ENCODE measurements around the gene ARFGAP1. TPM values are rescaled to one million over a fixed set of nuclear protein-coding genes. Genes with fewer than 3 reads are reported as not detected.

Gene ARFGAP1
- total RNA-seq, 1 donor from 2014 or later = 93.6 TPM

DNA sequence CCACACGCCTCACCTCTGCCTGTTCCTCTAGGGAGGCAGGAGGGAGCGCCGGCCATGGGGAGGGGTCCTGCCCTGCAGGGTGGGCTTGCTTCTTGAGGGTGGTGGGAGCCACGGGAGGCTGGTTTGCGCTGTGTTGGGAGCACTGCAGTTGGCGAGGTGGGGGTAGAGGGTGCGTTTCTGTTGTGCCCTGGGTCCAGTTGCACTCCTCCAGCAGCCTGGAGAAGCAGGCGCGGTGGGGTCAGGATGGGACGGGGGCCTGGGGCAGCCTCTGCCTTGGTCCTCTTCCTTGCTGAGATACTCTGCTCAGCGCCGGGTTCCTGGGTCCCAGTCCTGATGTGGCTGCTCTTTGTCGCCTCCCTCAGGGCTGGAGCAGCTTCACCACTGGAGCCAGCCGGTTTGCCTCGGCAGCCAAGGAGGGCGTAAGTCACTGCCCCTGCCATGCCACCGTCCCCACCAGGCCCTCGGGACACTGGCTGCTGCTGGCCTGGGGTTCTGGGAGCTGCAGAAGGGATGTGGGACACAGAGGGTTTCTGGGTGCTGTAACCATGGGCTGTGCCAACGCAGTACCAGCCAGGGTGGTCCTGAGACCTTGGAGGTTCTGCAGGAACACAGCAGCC is 8.4 kb downstream of the ARFGAP1 start:
- Mint-ChIP-seq H3K4me3 (ENCODE audit: unreplicated experiment) (no peak overlapping the region), H3K27me3 (ENCODE audit: unreplicated experiment) (peaks cover 5% of the 10 kb centered on the region), H3K4me1 (ENCODE audit: low read depth, unreplicated experiment) (peaks cover 2% of the 10 kb centered on the region), H3K27ac (ENCODE audit: unreplicated experiment) (no peak overlapping the region), H3K36me3 (ENCODE audit: unreplicated experiment) (no peaks in the 10 kb centered on the region), H3K9me3 (ENCODE audit: unreplicated experiment) (peaks cover 1% of the 10 kb centered on the region)
- TF ChIP-seq, protein P1, sequence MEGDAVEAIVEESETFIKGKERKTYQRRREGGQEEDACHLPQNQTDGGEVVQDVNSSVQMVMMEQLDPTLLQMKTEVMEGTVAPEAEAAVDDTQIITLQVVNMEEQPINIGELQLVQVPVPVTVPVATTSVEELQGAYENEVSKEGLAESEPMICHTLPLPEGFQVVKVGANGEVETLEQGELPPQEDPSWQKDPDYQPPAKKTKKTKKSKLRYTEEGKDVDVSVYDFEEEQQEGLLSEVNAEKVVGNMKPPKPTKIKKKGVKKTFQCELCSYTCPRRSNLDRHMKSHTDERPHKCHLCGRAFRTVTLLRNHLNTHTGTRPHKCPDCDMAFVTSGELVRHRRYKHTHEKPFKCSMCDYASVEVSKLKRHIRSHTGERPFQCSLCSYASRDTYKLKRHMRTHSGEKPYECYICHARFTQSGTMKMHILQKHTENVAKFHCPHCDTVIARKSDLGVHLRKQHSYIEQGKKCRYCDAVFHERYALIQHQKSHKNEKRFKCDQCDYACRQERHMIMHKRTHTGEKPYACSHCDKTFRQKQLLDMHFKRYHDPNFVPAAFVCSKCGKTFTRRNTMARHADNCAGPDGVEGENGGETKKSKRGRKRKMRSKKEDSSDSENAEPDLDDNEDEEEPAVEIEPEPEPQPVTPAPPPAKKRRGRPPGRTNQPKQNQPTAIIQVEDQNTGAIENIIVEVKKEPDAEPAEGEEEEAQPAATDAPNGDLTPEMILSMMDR (IDR thresholded peaks at IDR 0.05; ENCODE audit: partially characterized antibody, unreplicated experiment) = peak; percentile 31
- DNase-seq = peak; percentile 58

DNA sequence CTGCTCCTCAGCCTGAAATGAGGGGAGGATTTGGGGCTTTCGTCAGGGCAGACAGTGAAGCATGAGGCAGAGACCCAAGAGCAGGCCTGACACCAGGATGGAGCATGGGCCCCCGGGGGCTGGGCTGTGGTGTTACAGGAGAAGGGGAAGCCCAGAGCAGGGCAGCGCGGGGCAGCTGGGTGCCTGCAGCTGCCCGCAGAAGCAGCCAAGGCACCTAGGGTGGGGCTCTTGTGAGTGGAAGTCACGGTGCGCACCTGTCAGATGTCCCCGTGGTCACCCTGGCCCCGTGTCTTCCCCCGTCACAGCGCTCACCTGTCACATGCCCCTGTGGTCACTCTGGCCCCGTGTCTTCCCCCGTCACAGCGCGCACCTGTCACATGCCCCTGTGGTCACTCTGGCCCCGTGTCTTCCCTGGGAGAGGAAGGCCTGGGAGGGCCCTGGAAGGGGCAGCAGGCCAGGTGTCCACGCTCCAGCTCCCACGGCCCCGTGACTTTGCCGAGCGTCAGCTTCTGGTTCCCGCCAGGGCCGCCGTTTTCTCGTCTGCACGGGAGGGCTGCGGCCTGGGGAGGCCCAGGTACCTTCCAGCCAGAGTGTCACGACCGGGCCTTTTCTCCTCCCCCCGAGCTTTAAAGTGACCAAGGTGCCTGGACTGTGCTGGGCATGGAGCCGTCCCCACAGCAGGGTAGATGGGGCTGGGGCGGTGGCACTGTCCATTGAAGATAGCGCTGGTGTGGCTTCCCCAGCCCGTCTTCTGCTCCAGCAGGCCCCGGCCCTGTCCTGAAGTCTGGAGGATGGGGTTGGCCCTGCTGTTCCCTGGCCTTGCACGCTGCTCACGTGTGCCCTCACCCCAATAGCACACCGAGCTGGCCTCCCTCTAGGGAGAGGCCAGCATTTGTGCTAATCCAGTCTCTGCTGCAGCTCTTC is 9.4 kb downstream of the ARFGAP1 start:
- no peaks in the 10 kb centered on the region for H3K36me3 Mint-ChIP-seq (ENCODE audit: unreplicated experiment)
- TF ChIP-seq, protein P1 (IDR thresholded peaks at IDR 0.05; ENCODE audit: partially characterized antibody, unreplicated experiment) = no peak
- H3K27me3 Mint-ChIP-seq (ENCODE audit: unreplicated experiment) = peaks cover 7% of the 10 kb centered on the region
- H3K4me3 Mint-ChIP-seq (ENCODE audit: unreplicated experiment) = no peak overlapping the region
- DNase-seq = no peak
- H3K9me3 Mint-ChIP-seq (ENCODE audit: unreplicated experiment) = peaks cover 1% of the 10 kb centered on the region
- peaks cover 2% of the 10 kb centered on the region for H3K4me1 Mint-ChIP-seq (ENCODE audit: low read depth, unreplicated experiment)
- no peak overlapping the region for H3K27ac Mint-ChIP-seq (ENCODE audit: unreplicated experiment)

DNA sequence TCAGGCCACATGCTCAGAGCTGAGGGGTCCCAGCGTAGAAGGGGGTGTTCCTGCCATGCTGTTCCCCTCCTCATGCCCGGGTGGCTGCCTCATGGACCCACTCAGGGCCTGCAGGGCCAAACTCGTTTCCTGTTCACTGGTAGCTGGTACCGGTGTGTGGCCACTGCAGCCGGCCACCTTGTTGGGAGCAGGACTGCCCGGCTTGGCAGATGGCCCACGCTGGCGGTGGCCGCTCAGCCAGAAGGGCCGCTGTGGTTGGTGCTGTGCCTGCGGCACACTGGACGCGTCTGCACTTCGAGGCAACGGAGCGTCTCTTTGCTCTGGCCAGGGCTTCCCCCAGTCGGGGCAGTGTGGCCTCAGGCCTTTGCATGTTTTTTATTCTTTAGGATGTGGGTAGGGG is 10.3 kb downstream of the ARFGAP1 start:
- no peaks in the 10 kb centered on the region for H3K36me3 Mint-ChIP-seq (ENCODE audit: unreplicated experiment)
- DNase-seq = no peak
- H3K4me3 Mint-ChIP-seq (ENCODE audit: unreplicated experiment) = no peak overlapping the region
- TF ChIP-seq, protein P1 (IDR thresholded peaks at IDR 0.05; ENCODE audit: partially characterized antibody, unreplicated experiment) = no peak
- H3K4me1 Mint-ChIP-seq (ENCODE audit: low read depth, unreplicated experiment) = peaks cover 2% of the 10 kb centered on the region
- no peak overlapping the region for H3K27ac Mint-ChIP-seq (ENCODE audit: unreplicated experiment)
- peaks cover 1% of the 10 kb centered on the region for H3K9me3 Mint-ChIP-seq (ENCODE audit: unreplicated experiment)
- peaks cover 8% of the 10 kb centered on the region for H3K27me3 Mint-ChIP-seq (ENCODE audit: unreplicated experiment)

DNA sequence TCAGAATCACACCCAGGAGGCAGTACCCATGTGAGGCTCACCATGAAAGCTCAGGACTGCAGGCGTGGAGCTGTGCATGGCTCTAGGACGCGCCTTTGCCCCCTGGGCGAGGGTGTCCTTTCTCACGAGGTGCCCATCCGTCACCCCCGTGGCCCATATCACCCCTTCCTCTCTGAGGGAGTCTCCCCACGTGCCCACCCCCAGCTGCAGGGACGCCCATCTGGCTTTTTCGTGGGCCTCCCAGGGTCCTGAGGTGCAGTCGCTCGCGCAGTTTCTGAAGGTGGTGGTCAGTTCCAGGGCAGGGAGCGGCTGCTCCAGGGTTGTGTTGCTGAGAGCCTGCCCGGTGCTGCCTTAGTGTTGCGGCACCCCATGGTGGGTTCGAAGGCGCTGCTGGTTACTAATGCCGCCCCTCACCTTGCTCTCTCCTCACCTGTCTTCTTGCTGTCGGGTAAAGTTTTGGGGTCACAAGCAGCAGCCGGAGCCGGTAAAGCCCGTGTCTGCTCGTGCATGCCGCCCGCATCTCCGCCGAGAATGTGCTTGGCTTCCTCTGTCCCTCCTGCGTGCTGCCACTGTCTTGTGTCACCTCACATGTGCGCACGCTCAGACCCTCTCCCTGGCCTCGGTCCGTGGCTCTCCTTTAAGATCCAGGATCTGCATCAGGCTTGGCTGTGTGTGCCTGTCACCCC is 10.9 kb downstream of the ARFGAP1 start:
- Mint-ChIP-seq H3K9me3 (ENCODE audit: unreplicated experiment) (peaks cover 1% of the 10 kb centered on the region), H3K27ac (ENCODE audit: unreplicated experiment) (no peak overlapping the region), H3K4me3 (ENCODE audit: unreplicated experiment) (no peak overlapping the region), H3K36me3 (ENCODE audit: unreplicated experiment) (no peaks in the 10 kb centered on the region), H3K27me3 (ENCODE audit: unreplicated experiment) (peaks cover 10% of the 10 kb centered on the region), H3K4me1 (ENCODE audit: low read depth, unreplicated experiment) (peaks cover under 1% of the 10 kb centered on the region)
- no peak for DNase-seq
- TF ChIP-seq, protein P1 (IDR thresholded peaks at IDR 0.05; ENCODE audit: partially characterized antibody, unreplicated experiment) = no peak

All from glutamatergic neuron (in vitro differentiated cells).